ENCODE results near the gene RAD23A.

GRCh38 chr19:12918253-12918652 is 27.4 kb upstream of the RAD23A start:
- TF ChIP-seq, protein P1, sequence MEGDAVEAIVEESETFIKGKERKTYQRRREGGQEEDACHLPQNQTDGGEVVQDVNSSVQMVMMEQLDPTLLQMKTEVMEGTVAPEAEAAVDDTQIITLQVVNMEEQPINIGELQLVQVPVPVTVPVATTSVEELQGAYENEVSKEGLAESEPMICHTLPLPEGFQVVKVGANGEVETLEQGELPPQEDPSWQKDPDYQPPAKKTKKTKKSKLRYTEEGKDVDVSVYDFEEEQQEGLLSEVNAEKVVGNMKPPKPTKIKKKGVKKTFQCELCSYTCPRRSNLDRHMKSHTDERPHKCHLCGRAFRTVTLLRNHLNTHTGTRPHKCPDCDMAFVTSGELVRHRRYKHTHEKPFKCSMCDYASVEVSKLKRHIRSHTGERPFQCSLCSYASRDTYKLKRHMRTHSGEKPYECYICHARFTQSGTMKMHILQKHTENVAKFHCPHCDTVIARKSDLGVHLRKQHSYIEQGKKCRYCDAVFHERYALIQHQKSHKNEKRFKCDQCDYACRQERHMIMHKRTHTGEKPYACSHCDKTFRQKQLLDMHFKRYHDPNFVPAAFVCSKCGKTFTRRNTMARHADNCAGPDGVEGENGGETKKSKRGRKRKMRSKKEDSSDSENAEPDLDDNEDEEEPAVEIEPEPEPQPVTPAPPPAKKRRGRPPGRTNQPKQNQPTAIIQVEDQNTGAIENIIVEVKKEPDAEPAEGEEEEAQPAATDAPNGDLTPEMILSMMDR (IDR thresholded peaks at IDR 0.05), result no peak
- TF ChIP-seq POLR2A (IDR thresholded peaks at IDR 0.05), result no peak

Data from breast epithelium (tissue), 3 donors.